A549 (cell line): ENCODE measurements around the gene NUAK1. TPM values are rescaled to one million over a fixed set of nuclear protein-coding genes. Genes with fewer than 3 reads are reported as not detected.

Experiments
- ATAC-seq, 2 experiments: fragments of 200-7000 bp in 1 of 2; fragments of >200 bp in 1 of 2; cut with Nextera tagmentation in 1 of 2; cut with Tn5 transposase in 1 of 2; 3 replicates each; pipeline versions ENCODE4 v1.8.0 to v1.9.1; 2018 to 2020; ENCODE audit warnings: mild to moderate bottlenecking in 1 of 2, moderate library complexity in 1 of 2
- CTCF ChIA-PET: fragments of 300-600 bp; sonication (Branson Sonifier 250); formaldehyde crosslinking; extraction: SDS; loops from one replicate; lab custom pipeline; 2021; ENCODE audit warnings: antibody characterized with exemption, inconsistent platforms; lab: Yijun Ruan, JAX
- POLR2A ChIA-PET: fragments of 350-600 bp; formaldehyde crosslinking; extraction: SDS; loops from one replicate; lab custom pipeline; 2021; ENCODE audit warnings: antibody characterized with exemption, inconsistent platforms; lab: Yijun Ruan, JAX
- DNase-seq, 2 experiments: peaks; one replicate each; pipeline versions ENCODE4 v3.0.0 to v3.0.0-alpha.2; 2011 to 2016; ENCODE audit warnings: low read depth in 1 of 2, low spot score in 1 of 2
- FAIRE-seq: peaks from 2 replicates; lab custom pipeline; 2011; peaks lifted over from hg19 to GRCh38; lab: Jason Lieb, UNC
- H3K27ac ChIP-seq, 2 experiments: fragments of >200 bp; sonication (Bioruptor Twin); formaldehyde crosslinking; 3 replicates each; pipeline ENCODE4 v1.5.1; 2016 to 2017
- H3K4me1 ChIP-seq: fragments of >200 bp; sonication (Bioruptor Twin); formaldehyde crosslinking; 3 replicates; pipeline ENCODE4 v1.6.1; 2016
- H3K4me2 ChIP-seq: fragments of >200 bp; sonication (Bioruptor Twin); formaldehyde crosslinking; 3 replicates; pipeline ENCODE4 v1.6.1; 2016
- H3K4me3 ChIP-seq: fragments of >200 bp; sonication (Bioruptor Twin); formaldehyde crosslinking; 3 replicates; pipeline ENCODE4 v1.5.1; 2016
- H3K9me3 ChIP-seq: fragments of >200 bp; sonication (Bioruptor Twin); formaldehyde crosslinking; 3 replicates; pipeline ENCODE4 v1.6.1; 2016
- ATOH8 ChIP-seq: fragments of 250-450 bp; sonication (Bioruptor Pico); IDR thresholded peaks from 2 replicates; pipeline ENCODE4 v1.5.0; 2020; ENCODE audit warnings: low read depth, mild to moderate bottlenecking, moderate library complexity
- BHLHE40 ChIP-seq: IDR thresholded peaks from 2 replicates; pipeline ENCODE4 v1.6.1; 2012; ENCODE audit warnings: low read depth, low read length, inconsistent platforms
- CBX8 ChIP-seq: fragments of 200-600 bp; sonication (generic); IDR thresholded peaks from 2 replicates; pipeline ENCODE4 v1.6.1; 2016
- E2F6 ChIP-seq: IDR thresholded peaks from 2 replicates; pipeline ENCODE4 v1.6.1; 2012; ENCODE audit warnings: low read depth, borderline replicate concordance
- EP300 ChIP-seq, 2 experiments: fragments of >200 bp; sonication (Bioruptor Twin); formaldehyde crosslinking; IDR thresholded peaks; 2 replicates in 1 of 2; 3 replicates in 1 of 2; pipeline ENCODE4 v1.6.1; 2016 to 2017
- ESRRA ChIP-seq: fragments of 150-350 bp; IDR thresholded peaks from 2 replicates; pipeline ENCODE4 v1.6.1; 2014; ENCODE audit warnings: mild to moderate bottlenecking, low read length, borderline replicate concordance
- GATA3 ChIP-seq: IDR thresholded peaks from 2 replicates; pipeline ENCODE4 v1.6.1; 2012; ENCODE audit warnings: borderline replicate concordance
- HDAC2 ChIP-seq: fragments of 200-600 bp; sonication (generic); IDR thresholded peaks from 2 replicates; pipeline ENCODE4 v1.6.1; 2016
- HEYL ChIP-seq: fragments of 250-450 bp; sonication (Bioruptor Pico); IDR thresholded peaks from 2 replicates; pipeline ENCODE4 v1.8.0; 2021; ENCODE audit warnings: mild to moderate bottlenecking, moderate library complexity
- JUN ChIP-seq, 2 experiments: fragments of >200 bp; sonication (Bioruptor Twin); formaldehyde crosslinking; IDR thresholded peaks; 2 replicates in 1 of 2; 3 replicates in 1 of 2; pipeline ENCODE4 v1.6.1; 2016 to 2017
- JUNB ChIP-seq: fragments of >200 bp; sonication (Bioruptor Twin); formaldehyde crosslinking; IDR thresholded peaks from 2 replicates; pipeline ENCODE4 v1.6.1; 2016
- MAFK ChIP-seq: fragments of 450-650 bp; IDR thresholded peaks from 2 replicates; pipeline ENCODE4 v1.6.1; 2014; ENCODE audit not compliant: partially characterized antibody
- MAX ChIP-seq: IDR thresholded peaks from 2 replicates; pipeline ENCODE4 v1.6.1; 2012
- MAZ ChIP-seq: fragments of 150-350 bp; IDR thresholded peaks from 2 replicates; pipeline ENCODE4 v1.6.1; 2014; ENCODE audit warnings: antibody characterized with exemption, low read depth, low read length, borderline replicate concordance
- MYC ChIP-seq: IDR thresholded peaks from 2 replicates; pipeline ENCODE4 v1.6.1; 2012; ENCODE audit warnings: mild to moderate bottlenecking, inconsistent platforms, low read length, improper control_type of control experiment, borderline replicate concordance
- NFE2L2 ChIP-seq: fragments of 150-350 bp; conservative IDR thresholded peaks from 2 replicates; pipeline ENCODE4 v1.6.1; 2014; ENCODE audit warnings: low read length
- NR3C1 ChIP-seq: fragments of >200 bp; sonication (Bioruptor Twin); formaldehyde crosslinking; IDR thresholded peaks from 3 replicates; pipeline ENCODE4 v1.6.1; 2017
- PHF8 ChIP-seq: fragments of 200-600 bp; sonication (generic); IDR thresholded peaks from 2 replicates; pipeline ENCODE4 v1.6.1; 2016; ENCODE audit warnings: low read depth, mild to moderate bottlenecking, antibody characterized with exemption, moderate library complexity, borderline replicate concordance
- POLR2A ChIP-seq: IDR thresholded peaks from 2 replicates; pipeline ENCODE4 v1.6.1; 2012; ENCODE audit warnings: mild to moderate bottlenecking, low read length
- RAD21 ChIP-seq, 2 experiments: fragments of >200 bp in 1 of 2; sonication (Bioruptor Twin) in 1 of 2; formaldehyde crosslinking in 1 of 2; IDR thresholded peaks in 1 of 2; conservative IDR thresholded peaks in 1 of 2; 2 replicates in 1 of 2; 3 replicates in 1 of 2; pipeline ENCODE4 v1.6.1; 2012 to 2018; ENCODE audit warnings: inconsistent platforms in 1 of 2
- ZSCAN20 ChIP-seq: fragments of 250-450 bp; sonication (Bioruptor Pico); IDR thresholded peaks from 2 replicates; pipeline ENCODE4 v1.8.0; 2022; ENCODE audit warnings: mild to moderate bottlenecking, moderate library complexity
- WGBS: methylation state at CpG from one replicate; pipeline ENCODE4 v1.1.6; 2017; ENCODE audit errors: missing lambda C conversion rate; 5-methylcytosine and 5-hydroxymethylcytosine counted together
- polyA plus RNA-seq, 4 experiments: library from polyadenylated mRNA; depleted of rRNA in 3 of 4; stranded (reverse); fragments of >200 nt; fragmentation: RNase III in 1 of 4; extraction: RNeasy Plus Mini Kit Qiagen cat#74134 plus additional on column Dnase treatment in 1 of 4; gene quantifications; 2 replicates in 3 of 4; 3 replicates in 1 of 4; pipeline ENCODE4 v1.2.3, GENCODE V29; 2011 to 2017
- TF ChIP-seq, protein P1 (sequence below): fragments of >200 bp; sonication (Bioruptor Twin); formaldehyde crosslinking; IDR thresholded peaks from 3 replicates; pipeline ENCODE4 v1.6.1; 2016
- TF ChIP-seq, protein P2 (sequence below): fragments of >200 bp; sonication (Bioruptor Twin); formaldehyde crosslinking; IDR thresholded peaks from 3 replicates; pipeline ENCODE4 v1.5.1; 2016

The NUAK1 gene
- polyA plus RNA-seq, 2 of the 4 experiments (the other 2 are of a cell fraction) = 20.8 to 22.3 TPM

GRCh38 chr12:106066051-106066705, 72.6 kb downstream of the NUAK1 start:
- FAIRE-seq (no peak), DNase-seq (no peak), ATAC-seq (no peak)
- no peak overlapping the region for H3K4me2 ChIP-seq
- peaks cover 4% of the 10 kb centered on the region; the same call in 1 of the 3 replicates for H3K4me1 ChIP-seq
- TF ChIP-seq JUN (IDR thresholded peaks at IDR 0.05) (no peak), RAD21 (conservative IDR thresholded peaks at IDR 0.05 in 1 of 2, IDR thresholded peaks at IDR 0.05 in 1 of 2) (no peak), BHLHE40 (no peak), MAFK (no peak), EP300 (IDR thresholded peaks at IDR 0.05) (no peak), NFE2L2 (no peak), ATOH8 (CRISPR knock-in tag) (no peak), GATA3 (no peak), MAX (no peak), CBX8 (no peak), MYC (no peak), ZSCAN20 (CRISPR knock-in tag) (no peak), NR3C1 (no peak), JUNB (no peak), E2F6 (no peak), HDAC2 (no peak), MAZ (no peak), POLR2A (no peak)
- TF ChIP-seq, protein P1, sequence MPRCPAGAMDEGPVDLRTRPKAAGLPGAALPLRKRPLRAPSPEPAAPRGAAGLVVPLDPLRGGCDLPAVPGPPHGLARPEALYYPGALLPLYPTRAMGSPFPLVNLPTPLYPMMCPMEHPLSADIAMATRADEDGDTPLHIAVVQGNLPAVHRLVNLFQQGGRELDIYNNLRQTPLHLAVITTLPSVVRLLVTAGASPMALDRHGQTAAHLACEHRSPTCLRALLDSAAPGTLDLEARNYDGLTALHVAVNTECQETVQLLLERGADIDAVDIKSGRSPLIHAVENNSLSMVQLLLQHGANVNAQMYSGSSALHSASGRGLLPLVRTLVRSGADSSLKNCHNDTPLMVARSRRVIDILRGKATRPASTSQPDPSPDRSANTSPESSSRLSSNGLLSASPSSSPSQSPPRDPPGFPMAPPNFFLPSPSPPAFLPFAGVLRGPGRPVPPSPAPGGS = no peak
- TF ChIP-seq, protein P2, sequence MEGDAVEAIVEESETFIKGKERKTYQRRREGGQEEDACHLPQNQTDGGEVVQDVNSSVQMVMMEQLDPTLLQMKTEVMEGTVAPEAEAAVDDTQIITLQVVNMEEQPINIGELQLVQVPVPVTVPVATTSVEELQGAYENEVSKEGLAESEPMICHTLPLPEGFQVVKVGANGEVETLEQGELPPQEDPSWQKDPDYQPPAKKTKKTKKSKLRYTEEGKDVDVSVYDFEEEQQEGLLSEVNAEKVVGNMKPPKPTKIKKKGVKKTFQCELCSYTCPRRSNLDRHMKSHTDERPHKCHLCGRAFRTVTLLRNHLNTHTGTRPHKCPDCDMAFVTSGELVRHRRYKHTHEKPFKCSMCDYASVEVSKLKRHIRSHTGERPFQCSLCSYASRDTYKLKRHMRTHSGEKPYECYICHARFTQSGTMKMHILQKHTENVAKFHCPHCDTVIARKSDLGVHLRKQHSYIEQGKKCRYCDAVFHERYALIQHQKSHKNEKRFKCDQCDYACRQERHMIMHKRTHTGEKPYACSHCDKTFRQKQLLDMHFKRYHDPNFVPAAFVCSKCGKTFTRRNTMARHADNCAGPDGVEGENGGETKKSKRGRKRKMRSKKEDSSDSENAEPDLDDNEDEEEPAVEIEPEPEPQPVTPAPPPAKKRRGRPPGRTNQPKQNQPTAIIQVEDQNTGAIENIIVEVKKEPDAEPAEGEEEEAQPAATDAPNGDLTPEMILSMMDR = no peak
- 62% methylated on average over 6 of the region's 6 CpGs for WGBS
- H3K9me3 ChIP-seq = no peaks in the 10 kb centered on the region
- H3K27ac ChIP-seq = no peak overlapping the region
- no peak overlapping the region for H3K4me3 ChIP-seq
- POLR2A ChIA-PET = no interaction called here
- CTCF ChIA-PET = interaction anchor here (0.8 to 1.0 kb wide), 2 partner anchors 70 to 646 kb away, joined by 3 to 4 read pairs; no protein-coding TSS in a partner anchor

DNA sequence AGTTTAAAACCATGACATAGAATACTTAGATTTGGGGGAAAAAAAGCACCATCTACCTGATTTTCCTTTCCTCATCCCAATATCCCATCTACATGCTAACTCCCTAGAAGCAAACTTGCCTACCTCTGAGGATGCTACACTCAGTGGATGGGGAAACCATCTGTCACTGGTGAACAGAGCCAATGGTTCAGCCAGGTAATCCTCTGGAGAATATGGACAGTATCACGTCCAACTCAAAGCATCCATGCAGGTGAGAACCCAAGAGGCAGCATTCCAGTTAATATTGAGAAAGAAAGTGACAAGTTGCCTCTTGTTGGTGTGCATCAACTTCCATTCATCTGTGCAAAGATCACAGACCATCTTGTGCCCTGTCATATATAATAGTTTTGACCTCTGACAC, 73.2 kb downstream of the NUAK1 start:
- TF ChIP-seq ESRRA (no peak), HDAC2 (no peak), ZSCAN20 (CRISPR knock-in tag) (no peak), JUN (IDR thresholded peaks at IDR 0.05) (no peak), MAFK (no peak), HEYL (no peak), PHF8 (no peak)
- TF ChIP-seq, all 56 proteins: peak for 0
- 93% methylated on average over 1 of the region's 1 CpG for WGBS
- no peak overlapping the region for H3K27ac ChIP-seq
- DNase-seq = no peak
- no peak overlapping the region for H3K4me2 ChIP-seq
- CTCF ChIA-PET = interaction anchor here (1.0 kb wide), 1 partner anchor 645 kb away, joined by 3 read pairs; no protein-coding TSS in a partner anchor
- no peak for ATAC-seq
- no peak for FAIRE-seq
- H3K9me3 ChIP-seq = no peaks in the 10 kb centered on the region
- H3K4me1 ChIP-seq = peaks cover 4% of the 10 kb centered on the region; the same call in 1 of the 3 replicates
- POLR2A ChIA-PET = no interaction called here
- H3K4me3 ChIP-seq = no peak overlapping the region
